ENCODE data around the gene PRX. TPM values are rescaled to one million over a fixed set of nuclear protein-coding genes. Genes with fewer than 3 reads are reported as not detected.

Gene PRX
- polyA plus RNA-seq, 1 donor from 2014 or later = 0.20 TPM

GRCh38 chr19:40383668-40384248 is 29.4 kb downstream of the PRX start:
- H3K36me3 ChIP-seq (ENCODE audit: insufficient read depth, low read length) = no peaks in the 10 kb centered on the region
- H3K27me3 ChIP-seq (ENCODE audit: insufficient read depth, low read depth, low read length) = no peaks in the 10 kb centered on the region
- no peaks in the 10 kb centered on the region for H3F3A ChIP-seq (ENCODE audit: insufficient read depth, low read length, poor library complexity, severe bottlenecking)
- TF ChIP-seq SMC3 (conservative IDR thresholded peaks at IDR 0.05; ENCODE audit: poor library complexity) = no peak
- no peak for TF ChIP-seq REST (IDR thresholded peaks at IDR 0.05; ENCODE audit: borderline replicate concordance)
- TF ChIP-seq, protein P1, sequence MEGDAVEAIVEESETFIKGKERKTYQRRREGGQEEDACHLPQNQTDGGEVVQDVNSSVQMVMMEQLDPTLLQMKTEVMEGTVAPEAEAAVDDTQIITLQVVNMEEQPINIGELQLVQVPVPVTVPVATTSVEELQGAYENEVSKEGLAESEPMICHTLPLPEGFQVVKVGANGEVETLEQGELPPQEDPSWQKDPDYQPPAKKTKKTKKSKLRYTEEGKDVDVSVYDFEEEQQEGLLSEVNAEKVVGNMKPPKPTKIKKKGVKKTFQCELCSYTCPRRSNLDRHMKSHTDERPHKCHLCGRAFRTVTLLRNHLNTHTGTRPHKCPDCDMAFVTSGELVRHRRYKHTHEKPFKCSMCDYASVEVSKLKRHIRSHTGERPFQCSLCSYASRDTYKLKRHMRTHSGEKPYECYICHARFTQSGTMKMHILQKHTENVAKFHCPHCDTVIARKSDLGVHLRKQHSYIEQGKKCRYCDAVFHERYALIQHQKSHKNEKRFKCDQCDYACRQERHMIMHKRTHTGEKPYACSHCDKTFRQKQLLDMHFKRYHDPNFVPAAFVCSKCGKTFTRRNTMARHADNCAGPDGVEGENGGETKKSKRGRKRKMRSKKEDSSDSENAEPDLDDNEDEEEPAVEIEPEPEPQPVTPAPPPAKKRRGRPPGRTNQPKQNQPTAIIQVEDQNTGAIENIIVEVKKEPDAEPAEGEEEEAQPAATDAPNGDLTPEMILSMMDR (IDR thresholded peaks at IDR 0.05; ENCODE audit: poor library complexity, severe bottlenecking) = no peak
- H3K9me2 ChIP-seq (ENCODE audit: insufficient read depth, low read length) = no peaks in the 10 kb centered on the region
- no peak overlapping the region for H3K4me3 ChIP-seq (ENCODE audit: low read length)
- no peaks in the 10 kb centered on the region for H3K9me3 ChIP-seq (ENCODE audit: low read length)
- no peaks in the 10 kb centered on the region for H3K79me2 ChIP-seq (replicated peaks; ENCODE audit: insufficient read depth, low read length)
- no peak overlapping the region for H2AFZ ChIP-seq (ENCODE audit: low read depth, low read length)
- no peak overlapping the region for H3K9ac ChIP-seq (ENCODE audit: low read length)
- no peak overlapping the region for H3K4me2 ChIP-seq (ENCODE audit: low read length)
- H3K27ac ChIP-seq (ENCODE audit: low read length) = no peak overlapping the region
- no peaks in the 10 kb centered on the region for H4K20me1 ChIP-seq (ENCODE audit: insufficient read depth)

GRCh38 chr19:40381321-40381720 is 31.9 kb downstream of the PRX start:
- Histone ChIP-seq H3K36me3 (ENCODE audit: insufficient read depth, low read length) (no peaks in the 10 kb centered on the region), H3K27ac (ENCODE audit: low read length) (no peak overlapping the region)

More at GRCh38 chr19:40381321-40381720, 31.9 kb downstream of the PRX start:
- Histone ChIP-seq H3K9me3 (ENCODE audit: low read length) (no peaks in the 10 kb centered on the region), H3K4me2 (ENCODE audit: low read length) (no peak overlapping the region), H2AFZ (ENCODE audit: low read depth, low read length) (no peak overlapping the region), H3K27me3 (ENCODE audit: insufficient read depth, low read depth, low read length) (no peaks in the 10 kb centered on the region), H3K4me3 (ENCODE audit: low read length) (no peak overlapping the region), H4K20me1 (ENCODE audit: insufficient read depth) (no peaks in the 10 kb centered on the region), H3K9me2 (ENCODE audit: insufficient read depth, low read length) (no peaks in the 10 kb centered on the region), H3K9ac (ENCODE audit: low read length) (no peak overlapping the region), H3F3A (ENCODE audit: insufficient read depth, low read length, poor library complexity, severe bottlenecking) (no peaks in the 10 kb centered on the region), H3K79me2 (replicated peaks; ENCODE audit: insufficient read depth, low read length) (no peaks in the 10 kb centered on the region)
- TF ChIP-seq TAF1 (IDR thresholded peaks at IDR 0.05; ENCODE audit: low read depth) (no peak), REST (IDR thresholded peaks at IDR 0.05; ENCODE audit: borderline replicate concordance) (no peak), EZH2 (IDR thresholded peaks at IDR 0.05; ENCODE audit: borderline replicate concordance, insufficient read depth, low read length, poor library complexity, severe bottlenecking) (no peak), EP300 (conservative IDR thresholded peaks at IDR 0.05; ENCODE audit: poor library complexity, severe bottlenecking) (no peak), SMC3 (conservative IDR thresholded peaks at IDR 0.05; ENCODE audit: poor library complexity) (no peak), POLR2AphosphoS5 (IDR thresholded peaks at IDR 0.05) (no peak), RAD21 (conservative IDR thresholded peaks at IDR 0.05) (no peak)

All from neural cell (in vitro differentiated cells).